H9 (cell line): ENCODE data around the gene TMTC2. TPM values are rescaled to one million over a fixed set of nuclear protein-coding genes. Genes with fewer than 3 reads are reported as not detected.

Experiments
- DNase-seq: peaks from one replicate; pipeline ENCODE4 v3.0.0-alpha.2; 2017
- H2AFZ ChIP-seq: one replicate; pipeline ENCODE4 v1.6.1; 2013; ENCODE audit warnings: mild to moderate bottlenecking, low read length, control low read depth, moderate library complexity
- H2AK5ac ChIP-seq: 2 replicates; pipeline ENCODE4 v1.6.1; 2013; ENCODE audit warnings: low read length, control low read depth, mixed read lengths; ENCODE audit not compliant: insufficient read length
- H2BK120ac ChIP-seq: one replicate; pipeline ENCODE4 v1.6.1; 2013; ENCODE audit warnings: low read depth, mild to moderate bottlenecking, low read length, control low read depth, inconsistent platforms; ENCODE audit not compliant: poor library complexity, severe bottlenecking
- H2BK12ac ChIP-seq: 2 replicates; pipeline ENCODE4 v1.6.1; 2013; ENCODE audit warnings: low read length, control low read depth, mixed read lengths, low read depth; ENCODE audit not compliant: insufficient read length
- H2BK15ac ChIP-seq: 2 replicates; pipeline ENCODE4 v1.6.1; 2013; ENCODE audit warnings: low read depth, low read length, control low read depth
- H2BK20ac ChIP-seq: one replicate; pipeline ENCODE4 v1.6.1; 2013; ENCODE audit warnings: low read depth, mild to moderate bottlenecking, low read length, control low read depth, inconsistent platforms; ENCODE audit not compliant: poor library complexity, severe bottlenecking
- H2BK5ac ChIP-seq: 2 replicates; pipeline ENCODE4 v1.6.1; 2013; ENCODE audit warnings: low read length, control low read depth, mixed read lengths; ENCODE audit not compliant: insufficient read length
- H3K14ac ChIP-seq: 2 replicates; pipeline ENCODE4 v1.6.1; 2013; ENCODE audit warnings: low read length, control low read depth; ENCODE audit not compliant: insufficient read depth
- H3K18ac ChIP-seq: 2 replicates; pipeline ENCODE4 v1.6.1; 2013; ENCODE audit warnings: low read depth, mild to moderate bottlenecking, mixed read lengths, low read length, control low read depth; ENCODE audit not compliant: insufficient read length
- H3K23ac ChIP-seq: 2 replicates; pipeline ENCODE4 v1.6.1; 2013; ENCODE audit warnings: low read length, control low read depth, mixed read lengths, low read depth; ENCODE audit not compliant: insufficient read length
- H3K23me2 ChIP-seq: 2 replicates; pipeline ENCODE4 v1.6.1; 2013; ENCODE audit warnings: low read depth, mild to moderate bottlenecking, mixed read lengths, low read length, control low read depth; ENCODE audit not compliant: insufficient read length, poor library complexity, severe bottlenecking
- H3K27ac ChIP-seq: 2 replicates; pipeline ENCODE4 v1.5.1; 2013; ENCODE audit warnings: low read length, control low read depth, mixed read lengths, low read depth; ENCODE audit not compliant: insufficient read length
- H3K27me3 ChIP-seq: 2 replicates; pipeline ENCODE4 v1.6.1; 2013; ENCODE audit warnings: low read length, control low read depth, inconsistent platforms; ENCODE audit not compliant: insufficient read depth
- H3K4ac ChIP-seq: 2 replicates; pipeline ENCODE4 v1.6.1; 2013; ENCODE audit warnings: low read depth, mild to moderate bottlenecking, control low read depth, inconsistent platforms, low read length, moderate library complexity
- H3K4me1 ChIP-seq: 2 replicates; pipeline ENCODE4 v1.6.1; 2013; ENCODE audit warnings: low read length, control low read depth, inconsistent platforms; ENCODE audit not compliant: insufficient read depth
- H3K4me2 ChIP-seq: 2 replicates; pipeline ENCODE4 v1.6.1; 2013; ENCODE audit warnings: low read length, control low read depth, mixed read lengths; ENCODE audit not compliant: insufficient read length, insufficient read depth
- H3K56ac ChIP-seq: 2 replicates; pipeline ENCODE4 v1.6.1; 2013; ENCODE audit warnings: low read depth, mild to moderate bottlenecking, mixed read lengths, low read length, control low read depth; ENCODE audit not compliant: insufficient read length
- H3K79me1 ChIP-seq: 2 replicates; pipeline ENCODE4 v1.6.1; 2013; ENCODE audit warnings: low read depth, mild to moderate bottlenecking, moderate library complexity, low read length, control low read depth, inconsistent platforms; ENCODE audit not compliant: insufficient read depth, poor library complexity, severe bottlenecking
- H3K79me2 ChIP-seq: 2 replicates; pipeline ENCODE4 v1.6.1; 2013; ENCODE audit warnings: low read length, control low read depth, inconsistent platforms; ENCODE audit not compliant: insufficient read depth
- H3K9ac ChIP-seq: 2 replicates; pipeline ENCODE4 v1.6.1; 2013; ENCODE audit warnings: low read length, control low read depth, mixed read lengths; ENCODE audit not compliant: insufficient read length; ENCODE audit errors: extremely low read depth
- H3K9me3 ChIP-seq: one replicate; pipeline ENCODE4 v1.6.1; 2013; ENCODE audit warnings: low read depth, low read length, inconsistent platforms; ENCODE audit not compliant: control insufficient read depth
- H3T11ph ChIP-seq: one replicate; pipeline ENCODE4 v1.6.1; 2013; ENCODE audit warnings: mild to moderate bottlenecking, low read length, control low read depth, inconsistent platforms
- H4K20me1 ChIP-seq: one replicate; pipeline ENCODE4 v1.6.1; 2013; ENCODE audit not compliant: control insufficient read depth, insufficient read length, insufficient read depth
- H4K5ac ChIP-seq: 2 replicates; pipeline ENCODE4 v1.6.1; 2013; ENCODE audit warnings: low read depth, mild to moderate bottlenecking, mixed read lengths, low read length, control low read depth; ENCODE audit not compliant: insufficient read length
- H4K8ac ChIP-seq: replicated peaks from 2 replicates; pipeline ENCODE4 v1.6.1; 2013; ENCODE audit warnings: low read length, control low read depth, mixed read lengths, low read depth; ENCODE audit not compliant: insufficient read length
- H4K91ac ChIP-seq: 2 replicates; pipeline ENCODE4 v1.6.1; 2013; ENCODE audit warnings: low read depth, mild to moderate bottlenecking, moderate library complexity, mixed read lengths, low read length, control low read depth; ENCODE audit not compliant: insufficient read length
- H3K27ac Mint-ChIP-seq, 3 experiments: 2 replicates in 2 of 3; 3 replicates in 1 of 3; pipeline ENCODE4 v1.8.0; 2020 to 2021; ENCODE audit warnings: mixed read lengths in 3 of 3, mild to moderate bottlenecking in 1 of 3, moderate library complexity in 1 of 3
- H3K27me3 Mint-ChIP-seq: 2 replicates; pipeline ENCODE4 v1.8.0; 2021; ENCODE audit warnings: low read depth, mild to moderate bottlenecking, moderate library complexity, mixed read lengths
- H3K36me3 Mint-ChIP-seq, 3 experiments: 2 replicates in 2 of 3; 3 replicates in 1 of 3; pipeline ENCODE4 v1.8.0; 2020 to 2021; ENCODE audit warnings: low read depth in 3 of 3, mixed read lengths in 3 of 3; ENCODE audit not compliant: insufficient read depth in 1 of 3
- H3K4me1 Mint-ChIP-seq, 2 experiments: 2 replicates each; pipeline ENCODE4 v1.8.0; 2020; ENCODE audit warnings: mixed read lengths in 2 of 2
- H3K4me3 Mint-ChIP-seq, 2 experiments: 2 replicates in 1 of 2; 3 replicates in 1 of 2; pipeline ENCODE4 v1.8.0; 2020 to 2021; ENCODE audit warnings: mild to moderate bottlenecking in 2 of 2, mixed read lengths in 2 of 2, moderate library complexity in 1 of 2
- H3K9me3 Mint-ChIP-seq, 2 experiments: 2 replicates in 1 of 2; 3 replicates in 1 of 2; pipeline ENCODE4 v1.8.0; 2020; ENCODE audit warnings: mild to moderate bottlenecking in 2 of 2, mixed read lengths in 2 of 2, moderate library complexity in 1 of 2
- CTCF ChIP-seq: fragments of 200-600 bp; sonication (generic); conservative IDR thresholded peaks from 3 replicates; pipeline ENCODE4 v1.8.0; 2021; ENCODE audit warnings: antibody characterized with exemption, mild to moderate bottlenecking
- WGBS: extraction: QIAGEN DNeasy Blood & Tissue Kit; methylation state at CpG from one replicate; pipeline ENCODE4 v1.1.7; 2013; ENCODE audit warnings: missing lambda C conversion rate, low lambda C conversion rate, mixed read lengths; ENCODE audit not compliant: insufficient read length; ENCODE audit errors: extremely low coverage; 5-methylcytosine and 5-hydroxymethylcytosine counted together
- total RNA-seq: library from RNA; stranded (reverse); gene quantifications from 2 replicates; pipeline ENCODE4 v1.2.1, GENCODE V29; 2021

The TMTC2 gene
- total RNA-seq, 1 experiment from 2014 or later: 3.1 TPM

GRCh38 chr12:82953397-82953796, 266.7 kb downstream of the TMTC2 start:
- no peak overlapping the region for H3K4ac ChIP-seq
- H3K23ac ChIP-seq: no peak overlapping the region
- H3K4me2 ChIP-seq: no peak overlapping the region
- H2AK5ac ChIP-seq: no peak overlapping the region
- Mint-ChIP-seq H3K36me3 (no peaks in the 10 kb centered on the region; a peak in 1 of 7 replicates), H3K27me3 (no peaks in the 10 kb centered on the region), H3K9me3 (no peaks in the 10 kb centered on the region), H3K27ac (no peak overlapping the region), H3K4me1 (no peaks in the 10 kb centered on the region), H3K4me3 (no peak overlapping the region)
- no peak overlapping the region for H3K56ac ChIP-seq
- no CpG with 5 or more reads among the region's 1 CpG for WGBS
- no peak overlapping the region for H4K8ac ChIP-seq
- H4K91ac ChIP-seq: no peak overlapping the region
- no peaks in the 10 kb centered on the region for H3K79me1 ChIP-seq
- no peak overlapping the region for H3K27ac ChIP-seq
- H2AFZ ChIP-seq: no peak overlapping the region
- H3T11ph ChIP-seq: no peak overlapping the region
- TF ChIP-seq CTCF: no peak
- no peak overlapping the region for H2BK120ac ChIP-seq
- H3K14ac ChIP-seq: no peak overlapping the region
- no peaks in the 10 kb centered on the region for H3K79me2 ChIP-seq
- no peak for DNase-seq
- H3K9ac ChIP-seq: no peak overlapping the region
- H3K9me3 ChIP-seq: no peaks in the 10 kb centered on the region
- no peak overlapping the region for H2BK5ac ChIP-seq
- H2BK12ac ChIP-seq: no peak overlapping the region
- H3K27me3 ChIP-seq: no peaks in the 10 kb centered on the region
- no peak overlapping the region for H2BK15ac ChIP-seq
- no peak overlapping the region for H3K18ac ChIP-seq
- no peaks in the 10 kb centered on the region for H4K20me1 ChIP-seq
- H3K23me2 ChIP-seq: no peaks in the 10 kb centered on the region
- H2BK20ac ChIP-seq: no peak overlapping the region
- no peaks in the 10 kb centered on the region for H3K4me1 ChIP-seq
- no peak overlapping the region for H4K5ac ChIP-seq
